Peyer's patch (tissue), 4 donors: ENCODE measurements around the gene FBXO42. TPM values are rescaled to one million over a fixed set of nuclear protein-coding genes. Genes with fewer than 3 reads are reported as not detected.

Experiments
- DNase-seq, 3 donors: peaks; one replicate each; pipeline ENCODE4 v3.0.0-alpha.2; 2017 to 2019
- H3K27ac ChIP-seq, 4 donors: fragments of 200-600 bp; sonication (generic); one replicate each; pipeline ENCODE4 v1.5.1; 2016 to 2019
- H3K27me3 ChIP-seq, 2 donors: fragments of 200-600 bp; sonication (generic); one replicate each; pipeline ENCODE4 v1.5.1; 2019
- H3K36me3 ChIP-seq, 3 donors: fragments of 200-600 bp; sonication (generic); one replicate each; pipeline ENCODE4 v1.5.1; 2016 to 2019
- H3K4me1 ChIP-seq, 4 donors: fragments of 200-600 bp; sonication (generic); one replicate each; pipeline ENCODE4 v1.5.1; 2016 to 2019
- H3K4me3 ChIP-seq, 4 donors: fragments of 200-600 bp; sonication (generic); 1 replicate in 3 of 4; 2 replicates in 1 of 4; pipeline ENCODE4 v1.5.1; 2016 to 2019; ENCODE audit warnings: mild to moderate bottlenecking in 1 of 4
- H3K9me3 ChIP-seq, 4 donors: fragments of 200-600 bp; sonication (generic); one replicate each; pipeline ENCODE4 v1.5.1; 2016 to 2019; ENCODE audit warnings: mild to moderate bottlenecking in 1 of 4
- POLR2A ChIP-seq, 2 donors: fragments of 450-650 bp; IDR thresholded peaks; one replicate each; pipeline ENCODE4 v1.5.1; 2017; ENCODE audit warnings: antibody characterized with exemption in 2 of 2, mild to moderate bottlenecking in 2 of 2, moderate library complexity in 2 of 2
- total RNA-seq, 4 donors: library from RNA; depleted of rRNA; stranded (reverse); fragments of >200 nt; gene quantifications; one replicate each; pipeline ENCODE4 v1.1.0, GENCODE V29; 2016
- TF ChIP-seq, protein P1 (sequence below), 6 experiments: fragments of 450-650 bp in 4 of 6; fragments of 200-600 bp in 2 of 6; sonication (generic) in 1 of 6; IDR thresholded peaks; one replicate each; pipeline ENCODE4 v1.5.1; 2017 to 2019; ENCODE audit warnings: antibody characterized with exemption in 6 of 6, mild to moderate bottlenecking in 3 of 6, moderate library complexity in 1 of 6

The FBXO42 gene
- total RNA-seq, 4 donors from 2014 or later = 15.7 to 29.4 (median 24.5) TPM

DNA sequence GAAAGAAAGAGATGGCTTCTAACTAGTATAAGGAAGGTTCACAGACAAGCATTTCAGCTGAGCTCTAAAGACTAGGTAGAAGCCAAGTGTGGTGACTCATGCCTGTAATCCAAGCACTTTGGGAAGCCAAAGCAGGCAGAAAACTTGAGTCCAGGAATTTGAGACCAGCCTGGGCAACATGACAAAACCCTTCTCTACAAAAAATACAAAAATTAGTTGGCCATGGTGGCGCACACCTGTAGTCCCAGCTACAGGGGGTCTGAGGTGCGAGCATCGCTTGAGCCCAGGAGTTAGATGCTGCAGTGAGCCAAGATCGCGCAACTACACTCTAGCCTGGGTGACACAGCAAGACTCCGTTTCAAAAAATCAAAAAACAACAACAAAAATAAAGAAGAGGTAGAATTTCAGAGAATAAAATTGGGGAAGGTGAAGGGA is 27.8 kb downstream of the FBXO42 start:
- no peak for TF ChIP-seq POLR2A (IDR thresholded peaks at IDR 0.05)
- TF ChIP-seq, protein P1, sequence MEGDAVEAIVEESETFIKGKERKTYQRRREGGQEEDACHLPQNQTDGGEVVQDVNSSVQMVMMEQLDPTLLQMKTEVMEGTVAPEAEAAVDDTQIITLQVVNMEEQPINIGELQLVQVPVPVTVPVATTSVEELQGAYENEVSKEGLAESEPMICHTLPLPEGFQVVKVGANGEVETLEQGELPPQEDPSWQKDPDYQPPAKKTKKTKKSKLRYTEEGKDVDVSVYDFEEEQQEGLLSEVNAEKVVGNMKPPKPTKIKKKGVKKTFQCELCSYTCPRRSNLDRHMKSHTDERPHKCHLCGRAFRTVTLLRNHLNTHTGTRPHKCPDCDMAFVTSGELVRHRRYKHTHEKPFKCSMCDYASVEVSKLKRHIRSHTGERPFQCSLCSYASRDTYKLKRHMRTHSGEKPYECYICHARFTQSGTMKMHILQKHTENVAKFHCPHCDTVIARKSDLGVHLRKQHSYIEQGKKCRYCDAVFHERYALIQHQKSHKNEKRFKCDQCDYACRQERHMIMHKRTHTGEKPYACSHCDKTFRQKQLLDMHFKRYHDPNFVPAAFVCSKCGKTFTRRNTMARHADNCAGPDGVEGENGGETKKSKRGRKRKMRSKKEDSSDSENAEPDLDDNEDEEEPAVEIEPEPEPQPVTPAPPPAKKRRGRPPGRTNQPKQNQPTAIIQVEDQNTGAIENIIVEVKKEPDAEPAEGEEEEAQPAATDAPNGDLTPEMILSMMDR (IDR thresholded peaks at IDR 0.05) = no peak
- Histone ChIP-seq H3K9me3 (no peaks in the 10 kb centered on the region), H3K4me1 (no peaks in the 10 kb centered on the region), H3K4me3 (no peak overlapping the region), H3K27me3 (no peaks in the 10 kb centered on the region), H3K27ac (no peak overlapping the region), H3K36me3 (peaks cover 0 to 4% (median 0%) of the 10 kb centered on the region in 3 donors)
- DNase-seq = peak in 1 of 3 donors; percentile 43

DNA sequence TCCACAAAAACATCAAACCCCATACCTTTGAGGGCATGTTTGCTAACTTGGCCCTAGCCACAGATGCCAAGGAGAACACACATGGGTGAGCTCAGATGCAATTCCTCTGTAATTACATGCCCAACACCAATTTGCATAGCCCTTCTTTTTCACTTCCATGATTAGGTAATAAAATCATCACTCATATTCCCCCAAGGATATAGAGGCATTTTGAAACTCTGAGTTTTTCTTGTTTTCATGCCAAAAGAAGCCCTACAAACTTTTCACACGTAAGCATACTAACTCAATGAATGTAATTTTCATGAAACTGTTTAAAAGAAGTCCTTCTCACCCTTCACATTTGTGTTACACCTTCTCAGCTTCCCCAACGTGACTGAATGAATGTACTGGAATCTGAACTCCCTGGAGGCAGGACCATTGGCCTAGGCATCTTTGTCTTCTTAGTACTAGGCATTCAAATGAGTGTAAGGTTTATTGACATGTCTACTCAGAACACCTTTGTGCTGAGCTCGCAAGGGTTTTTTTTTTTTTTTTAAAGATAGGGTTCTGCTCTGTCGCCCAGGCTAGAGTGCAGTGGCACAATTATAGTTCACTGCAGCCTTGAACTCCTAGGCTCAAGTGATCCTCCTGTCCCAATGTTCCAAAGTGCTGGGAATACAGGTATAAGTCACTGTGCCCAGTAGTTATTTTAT is 31.0 kb downstream of the FBXO42 start:
- Histone ChIP-seq H3K27ac (no peak overlapping the region), H3K4me3 (no peak overlapping the region), H3K36me3 (peaks cover 0 to 3% (median 0%) of the 10 kb centered on the region in 3 donors), H3K9me3 (no peaks in the 10 kb centered on the region), H3K27me3 (no peaks in the 10 kb centered on the region), H3K4me1 (no peaks in the 10 kb centered on the region)
- DNase-seq = peak in 1 of 3 donors; percentile 13
- no peak for TF ChIP-seq POLR2A (IDR thresholded peaks at IDR 0.05)
- TF ChIP-seq, protein P1 (IDR thresholded peaks at IDR 0.05) = no peak

DNA sequence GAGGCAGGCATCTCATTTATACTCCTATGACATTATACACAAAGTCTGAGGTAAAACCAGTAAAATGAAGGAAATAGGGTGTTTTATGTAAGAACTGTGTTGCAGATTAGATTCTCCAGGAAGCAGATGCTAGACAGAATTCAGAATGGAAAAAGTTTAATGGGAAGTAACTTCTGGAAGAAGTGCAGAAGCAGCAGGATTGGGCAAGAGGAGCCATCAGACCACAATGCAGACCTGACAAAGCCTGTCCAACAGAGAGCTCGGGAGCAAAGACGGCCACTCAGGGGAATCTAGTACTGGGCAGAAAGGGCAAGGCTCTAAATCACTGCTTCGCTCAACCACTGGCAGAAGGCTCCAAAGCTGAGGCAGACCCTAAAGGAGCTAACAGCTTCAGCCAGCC is 33.7 kb downstream of the FBXO42 start:
- peak in 1 of 3 donors; percentile 46 for DNase-seq
- no peak overlapping the region for H3K27ac ChIP-seq
- H3K4me1 ChIP-seq = no peaks in the 10 kb centered on the region
- H3K27me3 ChIP-seq = no peaks in the 10 kb centered on the region
- no peaks in the 10 kb centered on the region for H3K9me3 ChIP-seq
- no peak overlapping the region for H3K4me3 ChIP-seq
- peaks cover 0 to 22% (median 0%) of the 10 kb centered on the region in 3 donors for H3K36me3 ChIP-seq
- TF ChIP-seq, protein P1 (IDR thresholded peaks at IDR 0.05) = no peak
- no peak for TF ChIP-seq POLR2A (IDR thresholded peaks at IDR 0.05)

DNA sequence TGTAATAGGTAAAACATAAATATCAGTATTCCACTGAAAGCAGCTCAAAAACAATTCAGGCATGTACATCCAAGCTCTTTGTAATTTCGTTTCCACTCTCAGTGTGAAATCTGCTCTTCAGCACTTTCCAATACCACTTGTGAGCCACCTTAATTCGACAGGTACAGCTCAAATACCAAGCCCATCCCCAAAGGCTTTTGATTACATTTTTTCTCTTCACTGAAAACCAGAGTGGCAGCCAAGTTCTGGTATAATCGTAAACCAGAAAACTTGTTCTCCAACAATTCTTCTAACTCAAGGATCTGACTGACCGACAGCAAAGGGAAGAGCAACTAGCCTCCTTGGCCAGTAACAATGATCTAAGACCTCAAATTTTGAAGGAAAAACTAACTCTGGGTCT is 36.8 kb downstream of the FBXO42 start:
- no peaks in the 10 kb centered on the region for H3K4me1 ChIP-seq
- H3K36me3 ChIP-seq = peaks cover 0 to 50% (median 0%) of the 10 kb centered on the region in 3 donors
- no peaks in the 10 kb centered on the region for H3K9me3 ChIP-seq
- no peak for DNase-seq
- no peaks in the 10 kb centered on the region for H3K27me3 ChIP-seq
- H3K4me3 ChIP-seq = no peak overlapping the region
- TF ChIP-seq POLR2A (IDR thresholded peaks at IDR 0.05) = no peak
- TF ChIP-seq, protein P1 (IDR thresholded peaks at IDR 0.05) = no peak
- no peak overlapping the region for H3K27ac ChIP-seq

DNA sequence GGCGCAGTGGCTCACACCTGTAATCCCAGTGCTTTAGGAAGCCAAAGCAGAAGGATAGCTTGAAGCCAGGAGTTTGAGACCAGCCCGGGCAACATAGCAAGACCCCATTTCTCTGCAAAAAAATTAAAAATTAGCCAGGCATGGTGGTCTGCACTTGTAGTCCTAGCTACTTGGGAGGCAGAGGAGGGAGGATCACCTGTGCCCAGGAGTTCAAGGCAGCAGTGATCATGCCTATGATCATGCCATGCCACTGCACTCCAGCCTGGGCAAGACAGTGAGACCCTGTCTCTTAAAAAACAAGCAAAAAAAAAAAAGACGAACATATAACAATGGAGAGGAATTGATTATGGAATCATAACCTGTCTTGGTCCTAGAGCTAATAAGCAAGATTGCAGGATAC is 45.1 kb downstream of the FBXO42 start:
- H3K27me3 ChIP-seq = no peaks in the 10 kb centered on the region
- peaks cover 0 to 90% (median 0%) of the 10 kb centered on the region in 3 donors for H3K36me3 ChIP-seq
- no peak for TF ChIP-seq POLR2A (IDR thresholded peaks at IDR 0.05)
- TF ChIP-seq, protein P1 (IDR thresholded peaks at IDR 0.05) = no peak
- no peak overlapping the region for H3K4me3 ChIP-seq
- H3K4me1 ChIP-seq = no peaks in the 10 kb centered on the region
- no peaks in the 10 kb centered on the region for H3K9me3 ChIP-seq
- no peak overlapping the region for H3K27ac ChIP-seq
- no peak for DNase-seq
